ENCODE measurements around the gene C19orf38. TPM values are rescaled to one million over a fixed set of nuclear protein-coding genes. Genes with fewer than 3 reads are reported as not detected.

C19orf38 gene
- total and polyA plus RNA-seq, 8 donors, result 0.31 to 1.00 (median 0.75) TPM; not detected in 1

DNA sequence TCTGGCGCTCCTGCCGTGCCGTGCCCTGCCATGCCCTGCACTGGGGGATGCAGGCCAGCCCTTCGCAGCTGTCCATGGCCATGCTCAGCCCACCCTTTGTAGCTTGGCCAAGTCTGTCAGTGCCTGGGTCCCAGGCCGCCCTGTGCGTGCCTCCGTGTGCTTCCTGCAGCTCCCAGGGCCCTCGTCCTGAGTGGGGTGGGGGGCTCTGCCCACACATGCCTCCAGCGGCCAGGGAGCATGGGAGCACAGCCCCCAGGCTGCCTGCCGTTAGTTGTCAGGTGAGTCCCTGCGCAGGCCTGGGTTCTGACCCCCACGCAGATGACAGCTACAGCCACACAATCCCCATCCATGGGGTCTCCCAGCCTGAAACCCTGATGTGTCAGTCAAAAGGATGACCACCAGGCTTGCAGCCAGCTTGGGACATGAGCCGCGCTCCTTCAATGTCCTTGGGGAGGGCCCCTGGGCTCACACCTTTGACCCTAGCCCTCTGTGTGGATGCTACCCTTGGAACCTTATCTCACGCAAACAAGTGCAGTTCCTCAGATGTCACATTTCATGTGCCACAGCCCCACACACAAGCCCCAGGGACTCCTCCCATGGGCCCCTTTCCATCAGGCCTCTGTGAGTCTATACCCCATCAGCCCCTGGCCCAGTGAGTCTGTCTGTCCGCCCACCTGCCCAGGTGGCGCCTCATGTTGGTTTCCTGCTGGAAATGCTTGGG lies 36.7 kb upstream of the C19orf38 start:
- Histone ChIP-seq H3K27me3 (no peaks in the 10 kb centered on the region), H3K27ac (no peak overlapping the region), H3K4me3 (no peak overlapping the region), H3K4me1 (no peaks in the 10 kb centered on the region), H3K36me3 (peaks cover 0 to 43% (median 14%) of the 10 kb centered on the region in 3 donors), H3K9me3 (no peaks in the 10 kb centered on the region)
- no peak for DNase-seq
- TF ChIP-seq, protein P1, sequence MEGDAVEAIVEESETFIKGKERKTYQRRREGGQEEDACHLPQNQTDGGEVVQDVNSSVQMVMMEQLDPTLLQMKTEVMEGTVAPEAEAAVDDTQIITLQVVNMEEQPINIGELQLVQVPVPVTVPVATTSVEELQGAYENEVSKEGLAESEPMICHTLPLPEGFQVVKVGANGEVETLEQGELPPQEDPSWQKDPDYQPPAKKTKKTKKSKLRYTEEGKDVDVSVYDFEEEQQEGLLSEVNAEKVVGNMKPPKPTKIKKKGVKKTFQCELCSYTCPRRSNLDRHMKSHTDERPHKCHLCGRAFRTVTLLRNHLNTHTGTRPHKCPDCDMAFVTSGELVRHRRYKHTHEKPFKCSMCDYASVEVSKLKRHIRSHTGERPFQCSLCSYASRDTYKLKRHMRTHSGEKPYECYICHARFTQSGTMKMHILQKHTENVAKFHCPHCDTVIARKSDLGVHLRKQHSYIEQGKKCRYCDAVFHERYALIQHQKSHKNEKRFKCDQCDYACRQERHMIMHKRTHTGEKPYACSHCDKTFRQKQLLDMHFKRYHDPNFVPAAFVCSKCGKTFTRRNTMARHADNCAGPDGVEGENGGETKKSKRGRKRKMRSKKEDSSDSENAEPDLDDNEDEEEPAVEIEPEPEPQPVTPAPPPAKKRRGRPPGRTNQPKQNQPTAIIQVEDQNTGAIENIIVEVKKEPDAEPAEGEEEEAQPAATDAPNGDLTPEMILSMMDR (IDR thresholded peaks at IDR 0.05), result no peak
- FAIRE-seq, result no peak
- no peak for ATAC-seq
- 93 to 95% methylated on average over 17 of the region's 17 CpGs for WGBS, 2 donors
- intact Hi-C loops (cut with DNase I), result no loop called here

DNA sequence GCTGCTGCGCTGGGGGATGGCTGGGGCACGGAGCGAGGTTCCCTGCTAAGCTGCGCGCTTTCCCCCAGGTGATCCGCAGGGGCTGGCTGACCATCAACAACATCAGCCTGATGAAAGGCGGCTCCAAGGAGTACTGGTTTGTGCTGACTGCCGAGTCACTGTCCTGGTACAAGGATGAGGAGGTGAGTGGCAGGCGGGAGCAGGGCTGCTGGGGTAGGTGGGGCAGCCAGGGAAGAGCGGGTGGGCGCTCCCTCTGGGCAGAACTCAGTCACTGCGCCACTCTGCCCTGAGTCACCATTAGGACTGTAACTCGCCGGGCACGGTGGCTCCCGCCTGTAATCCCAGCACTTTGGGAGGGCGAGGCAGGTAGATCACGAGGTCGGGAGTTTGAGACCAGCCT lies 36.0 kb upstream of the C19orf38 start:
- Histone ChIP-seq H3K9me3 (no peaks in the 10 kb centered on the region), H3K4me1 (no peaks in the 10 kb centered on the region), H3K4me3 (no peak overlapping the region), H3K27me3 (no peaks in the 10 kb centered on the region), H3K27ac (no peak overlapping the region), H3K36me3 (peaks cover 0 to 43% (median 14%) of the 10 kb centered on the region in 3 donors)
- TF ChIP-seq, protein P1 (IDR thresholded peaks at IDR 0.05), result no peak
- FAIRE-seq, result no peak
- no peak for ATAC-seq
- no peak for DNase-seq
- WGBS, 2 donors, result 96 to 98% methylated on average over 19 of the region's 19 CpGs
- intact Hi-C loops (cut with DNase I), result no loop called here

DNA sequence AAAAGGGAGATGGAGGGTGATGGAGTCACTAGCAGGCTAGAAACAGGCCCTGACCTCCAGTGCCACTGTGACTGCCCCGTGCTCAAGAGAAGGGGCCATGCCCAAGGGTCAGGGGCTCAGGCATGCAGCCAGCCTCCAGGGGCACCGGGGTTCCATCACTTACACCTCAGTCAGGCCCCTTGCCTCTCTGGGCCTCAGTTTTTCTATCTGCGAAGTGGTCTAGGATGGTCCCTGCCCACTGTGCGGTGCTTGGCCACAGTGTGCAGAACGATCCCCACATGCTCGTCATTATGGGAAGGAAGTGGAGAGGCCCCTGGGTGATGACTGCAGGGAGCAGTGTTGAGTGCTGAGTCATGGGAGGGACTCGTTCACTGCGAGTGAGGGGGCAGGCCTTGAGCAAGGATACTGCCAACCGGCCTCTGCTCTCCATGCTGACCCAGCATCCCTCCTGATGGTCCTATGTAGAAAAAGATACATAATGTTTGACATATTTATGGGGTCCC lies 35.3 kb upstream of the C19orf38 start:
- peak overlapping the region in 1 of 4 donors; percentile 19 for H3K27ac ChIP-seq
- no peaks in the 10 kb centered on the region for H3K4me1 ChIP-seq
- H3K4me3 ChIP-seq, result no peak overlapping the region
- peak in 3 of 4 donors; percentile 28 to 52 (median 49) for ATAC-seq
- WGBS, 2 donors, result 87% methylated on average over 9 of the region's 9 CpGs
- H3K27me3 ChIP-seq, result no peaks in the 10 kb centered on the region
- FAIRE-seq, result no peak
- peaks cover 0 to 43% (median 14%) of the 10 kb centered on the region in 3 donors for H3K36me3 ChIP-seq
- TF ChIP-seq, protein P1 (IDR thresholded peaks at IDR 0.05), result no peak
- DNase-seq, result no peak
- no peaks in the 10 kb centered on the region for H3K9me3 ChIP-seq
- intact Hi-C loops (cut with DNase I), result no loop called here

DNA sequence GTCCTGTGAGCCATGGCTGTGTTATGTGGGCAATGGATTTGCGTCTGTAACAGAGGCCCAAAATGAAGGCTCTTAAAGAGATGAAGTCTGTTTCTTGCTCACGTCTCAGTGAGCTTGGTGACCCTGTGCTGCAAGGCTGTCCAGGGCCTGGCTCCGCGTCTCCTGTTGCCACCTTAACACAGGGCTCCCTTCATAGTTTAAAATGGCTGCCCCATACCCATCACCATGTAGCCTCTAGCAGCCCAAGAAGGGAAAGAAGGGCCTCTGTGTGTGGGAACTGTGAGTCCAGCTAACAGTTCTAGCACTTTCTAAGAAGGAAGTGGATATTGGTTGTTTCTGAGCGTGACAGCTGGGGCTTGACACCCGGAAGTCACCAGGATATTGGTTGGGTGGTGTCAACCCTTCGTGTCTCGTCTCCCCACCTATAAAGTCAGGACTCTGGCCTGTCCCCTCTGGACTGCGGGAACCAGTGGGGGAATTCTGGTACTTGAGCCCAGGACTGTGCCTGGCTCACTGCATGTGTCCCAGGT lies 33.1 kb upstream of the C19orf38 start:
- no peaks in the 10 kb centered on the region for H3K9me3 ChIP-seq
- 95 to 97% methylated on average over 9 of the region's 9 CpGs for WGBS, 2 donors
- no peaks in the 10 kb centered on the region for H3K27me3 ChIP-seq
- ATAC-seq, result no peak
- H3K4me1 ChIP-seq, result no peaks in the 10 kb centered on the region
- no peak overlapping the region for H3K4me3 ChIP-seq
- intact Hi-C loops (cut with DNase I), result no loop called here
- no peak overlapping the region for H3K27ac ChIP-seq
- FAIRE-seq, result no peak
- TF ChIP-seq, protein P1 (IDR thresholded peaks at IDR 0.05), result no peak
- peaks cover 0 to 48% (median 14%) of the 10 kb centered on the region in 3 donors for H3K36me3 ChIP-seq
- DNase-seq, result no peak
